Ectodermal cell (in vitro differentiated cells): ENCODE measurements around the gene DDI2.
A peak's percentile ranks its signal among the peaks of the same experiment; 100 is the strongest.

Experiments used
- H3K27ac ChIP-seq: 2 replicates; pipeline ENCODE4 v1.7.0; 2013; ENCODE audit warnings: mild to moderate bottlenecking, low read depth, low read length; ENCODE audit not compliant: insufficient read depth, poor library complexity, severe bottlenecking
- H3K27me3 ChIP-seq: 2 replicates; pipeline ENCODE4 v1.7.0; 2013; ENCODE audit warnings: mild to moderate bottlenecking, low read length; ENCODE audit not compliant: insufficient read depth, control insufficient read depth, poor library complexity, severe bottlenecking
- H3K36me3 ChIP-seq: one replicate; pipeline ENCODE4 v1.7.0; 2013; ENCODE audit warnings: low read length; ENCODE audit not compliant: control insufficient read depth, insufficient read depth
- H3K4me1 ChIP-seq: one replicate; pipeline ENCODE4 v1.7.0; 2013; ENCODE audit warnings: low read length; ENCODE audit not compliant: control insufficient read depth, insufficient read depth
- H3K4me3 ChIP-seq: 2 replicates; pipeline ENCODE4 v1.7.0; 2013; ENCODE audit warnings: low read depth, low read length, control low read depth; ENCODE audit not compliant: insufficient read depth
- H3K9me3 ChIP-seq: 2 replicates; pipeline ENCODE4 v1.7.0; 2013; ENCODE audit warnings: mild to moderate bottlenecking, low read length, moderate library complexity; ENCODE audit not compliant: control insufficient read depth
- WGBS, 2 experiments: methylation state at CpG; one replicate each; pipeline ENCODE4 v1.1.7; 2013; ENCODE audit warnings: missing lambda C conversion rate in 2 of 2; 5-methylcytosine and 5-hydroxymethylcytosine counted together

DDI2 gene

DNA sequence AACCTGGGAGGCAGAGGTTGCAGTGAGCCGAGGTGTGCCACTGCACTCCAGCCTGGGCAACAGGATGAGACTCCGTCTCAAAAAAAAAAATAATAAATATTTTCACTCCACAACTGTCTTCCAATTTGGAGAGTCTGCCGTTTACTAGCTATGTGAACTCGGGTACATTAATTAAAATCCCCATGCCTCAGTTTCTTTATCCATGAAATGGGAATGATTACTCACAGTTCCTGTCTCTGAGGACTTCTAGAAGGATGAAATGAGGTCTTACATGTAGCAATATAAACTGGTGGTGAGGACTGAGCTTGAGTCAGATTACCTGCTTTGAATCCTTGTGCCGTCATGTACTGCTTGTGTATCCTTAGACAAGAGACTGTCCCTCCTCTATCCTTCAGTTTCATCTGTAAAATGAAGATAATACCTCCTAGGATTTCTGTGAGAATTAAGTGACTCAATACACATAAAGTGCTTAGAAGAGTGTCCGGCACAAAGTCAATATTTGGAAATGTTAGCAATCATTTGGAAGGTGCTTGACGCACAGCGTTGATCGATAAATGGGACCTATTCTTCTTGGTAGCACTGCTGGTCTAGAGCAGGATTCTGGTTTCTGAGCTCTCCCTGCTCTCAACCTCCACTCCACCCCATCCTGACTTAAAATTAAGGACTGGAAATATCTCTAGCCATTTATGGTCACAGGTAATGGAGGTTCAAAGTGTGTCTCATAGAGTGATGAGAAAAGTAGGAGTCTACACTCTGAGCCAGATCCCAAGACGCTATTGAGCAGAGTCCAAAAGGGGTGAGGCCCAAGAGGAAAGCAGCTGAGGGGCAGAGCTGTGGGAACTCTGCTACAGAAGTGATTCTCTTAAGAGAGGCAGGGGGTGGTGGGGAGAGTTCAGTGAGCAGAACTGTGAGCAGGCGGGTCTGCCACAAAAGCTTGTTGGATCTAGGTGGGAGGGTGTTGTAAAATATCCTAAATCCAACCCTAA lies 11.6 kb upstream of the DDI2 start:
- no peaks in the 10 kb centered on the region for H3K9me3 ChIP-seq
- no peak overlapping the region for H3K27ac ChIP-seq
- H3K4me3 ChIP-seq: no peak overlapping the region
- no peaks in the 10 kb centered on the region for H3K36me3 ChIP-seq
- no peaks in the 10 kb centered on the region for H3K4me1 ChIP-seq
- WGBS, 2 experiments: 90% methylated on average over 11 of the region's 11 CpGs
- H3K27me3 ChIP-seq: no peaks in the 10 kb centered on the region

DNA sequence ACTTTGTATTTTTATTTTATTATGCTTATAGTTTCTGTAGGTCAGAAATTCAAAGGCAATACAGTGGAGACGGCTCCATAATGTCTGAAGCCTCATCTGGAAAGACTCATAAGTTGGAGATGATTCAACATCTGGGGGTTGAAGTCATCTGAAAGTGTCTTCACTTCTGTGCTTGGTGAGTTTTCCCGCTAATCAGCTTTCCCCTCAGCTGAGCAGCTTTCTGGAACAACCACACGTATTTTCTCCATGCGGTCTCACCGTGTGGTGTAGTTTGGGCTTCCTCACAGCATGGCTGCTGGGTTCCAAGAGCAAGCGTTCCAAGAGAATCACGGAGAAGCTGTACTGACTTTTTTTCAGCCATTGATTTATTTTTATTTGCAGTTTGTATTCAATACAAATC lies 7.6 kb upstream of the DDI2 start:
- Histone ChIP-seq H3K9me3 (no peaks in the 10 kb centered on the region), H3K4me1 (no peaks in the 10 kb centered on the region), H3K36me3 (no peaks in the 10 kb centered on the region), H3K27me3 (no peaks in the 10 kb centered on the region), H3K27ac (no peak overlapping the region), H3K4me3 (no peak overlapping the region)
- 91 to 94% methylated on average over 7 of the region's 7 CpGs for WGBS, 2 experiments

DNA sequence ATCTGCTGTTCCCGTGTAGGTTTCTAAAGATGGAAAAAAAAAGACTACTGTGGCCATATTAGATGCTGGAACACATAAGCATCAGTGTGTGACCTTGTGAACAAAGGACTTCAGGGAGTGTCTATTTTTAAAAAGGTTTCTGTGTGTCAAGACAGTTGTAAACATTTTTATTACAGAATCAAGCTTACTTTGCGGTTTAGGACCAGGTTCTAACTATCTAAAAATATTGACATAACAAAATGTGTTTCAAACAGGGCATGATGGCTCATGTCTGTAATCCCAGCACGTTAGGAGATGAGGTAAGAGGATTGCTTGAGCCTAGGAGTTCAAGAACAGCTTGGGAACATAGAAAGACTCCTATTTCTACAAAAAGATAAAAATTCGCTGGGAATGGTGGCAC lies 7.1 kb upstream of the DDI2 start:
- Histone ChIP-seq H3K4me3 (no peak overlapping the region), H3K27ac (no peak overlapping the region), H3K36me3 (no peaks in the 10 kb centered on the region), H3K4me1 (no peaks in the 10 kb centered on the region), H3K27me3 (no peaks in the 10 kb centered on the region), H3K9me3 (no peaks in the 10 kb centered on the region)
- 91 to 94% methylated on average over 4 of the region's 4 CpGs for WGBS, 2 experiments

DNA sequence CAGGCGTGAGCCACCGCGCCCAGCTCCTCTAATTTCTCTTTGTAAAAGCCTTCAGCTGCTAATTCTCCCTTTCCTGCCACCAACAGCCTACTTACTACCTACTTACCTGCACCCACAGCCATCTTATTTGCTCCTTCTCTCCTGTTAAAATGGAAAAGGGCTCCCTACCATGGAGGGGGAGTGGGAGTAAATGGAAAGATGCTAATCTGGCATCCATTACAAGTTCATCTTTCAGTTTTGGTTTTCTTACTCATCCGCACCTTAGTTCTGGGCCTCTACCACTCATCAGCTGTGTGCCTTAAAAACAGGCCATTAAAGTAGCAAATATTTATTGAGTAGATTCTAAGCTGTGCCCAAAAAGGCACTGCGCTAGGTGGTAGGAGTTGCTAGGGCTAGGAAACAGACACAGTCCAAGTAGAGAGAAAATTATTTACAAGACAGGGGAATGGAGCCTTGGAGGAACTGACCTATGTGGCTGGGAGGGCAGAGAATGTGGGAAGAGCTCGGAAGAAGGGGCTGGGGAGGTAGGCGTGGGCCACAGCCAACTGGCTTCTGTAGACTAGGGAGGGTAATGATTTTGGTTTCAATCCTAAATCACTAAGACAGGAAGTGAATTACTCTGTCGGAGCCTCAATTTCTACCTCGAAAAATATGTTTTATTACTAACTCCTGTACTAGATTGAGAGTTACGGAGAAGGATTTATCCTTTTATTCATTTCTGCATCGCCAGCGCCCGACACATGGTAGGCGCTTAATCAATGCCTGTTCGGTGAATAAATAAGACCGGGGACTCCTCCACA lies 685 bp upstream of the DDI2 start:
- Histone ChIP-seq H3K27me3 (no peaks in the 10 kb centered on the region), H3K4me1 (no peaks in the 10 kb centered on the region), H3K4me3 (peak overlapping the region; percentile 100), H3K27ac (peak overlapping the region; percentile 41), H3K36me3 (no peaks in the 10 kb centered on the region), H3K9me3 (no peaks in the 10 kb centered on the region)
- WGBS, 2 experiments: 32 to 40% methylated on average over 14 to 16 of the region's 16 CpGs

DNA sequence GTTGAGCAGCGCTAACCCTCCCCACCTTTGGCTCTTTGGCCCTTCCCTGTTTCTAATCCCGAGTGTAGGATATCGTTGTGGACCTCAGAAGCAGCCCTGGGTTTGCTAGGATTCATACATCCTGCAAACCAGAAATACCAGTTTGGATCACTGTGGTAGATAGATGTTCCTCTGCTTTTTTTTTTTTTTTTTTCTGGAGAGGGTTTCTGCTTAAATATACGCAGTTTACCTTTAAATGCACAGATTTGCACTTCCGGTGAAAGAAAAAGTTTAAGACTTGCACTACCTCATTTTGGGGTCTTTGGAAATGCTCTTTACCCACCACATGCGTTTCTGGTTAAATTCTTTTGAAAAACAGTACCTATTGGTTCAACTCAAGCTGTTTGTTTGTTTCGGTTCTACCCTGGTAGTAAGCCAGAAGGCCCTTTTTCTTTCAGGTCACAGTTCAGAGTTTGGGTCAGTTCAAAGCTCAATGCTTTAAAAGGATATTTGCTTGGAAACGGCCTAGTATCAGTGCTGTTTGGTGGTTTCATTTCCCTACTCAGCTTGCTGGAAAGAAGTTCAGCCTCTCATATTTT lies 908 bp downstream of the DDI2 start:
- no peaks in the 10 kb centered on the region for H3K27me3 ChIP-seq
- no peaks in the 10 kb centered on the region for H3K9me3 ChIP-seq
- no peaks in the 10 kb centered on the region for H3K4me1 ChIP-seq
- peak overlapping the region; percentile 100 for H3K4me3 ChIP-seq
- H3K36me3 ChIP-seq: no peaks in the 10 kb centered on the region
- H3K27ac ChIP-seq: peak overlapping the region; percentile 84
- WGBS, 2 experiments: 5 to 7% methylated on average over 8 of the region's 8 CpGs

DNA sequence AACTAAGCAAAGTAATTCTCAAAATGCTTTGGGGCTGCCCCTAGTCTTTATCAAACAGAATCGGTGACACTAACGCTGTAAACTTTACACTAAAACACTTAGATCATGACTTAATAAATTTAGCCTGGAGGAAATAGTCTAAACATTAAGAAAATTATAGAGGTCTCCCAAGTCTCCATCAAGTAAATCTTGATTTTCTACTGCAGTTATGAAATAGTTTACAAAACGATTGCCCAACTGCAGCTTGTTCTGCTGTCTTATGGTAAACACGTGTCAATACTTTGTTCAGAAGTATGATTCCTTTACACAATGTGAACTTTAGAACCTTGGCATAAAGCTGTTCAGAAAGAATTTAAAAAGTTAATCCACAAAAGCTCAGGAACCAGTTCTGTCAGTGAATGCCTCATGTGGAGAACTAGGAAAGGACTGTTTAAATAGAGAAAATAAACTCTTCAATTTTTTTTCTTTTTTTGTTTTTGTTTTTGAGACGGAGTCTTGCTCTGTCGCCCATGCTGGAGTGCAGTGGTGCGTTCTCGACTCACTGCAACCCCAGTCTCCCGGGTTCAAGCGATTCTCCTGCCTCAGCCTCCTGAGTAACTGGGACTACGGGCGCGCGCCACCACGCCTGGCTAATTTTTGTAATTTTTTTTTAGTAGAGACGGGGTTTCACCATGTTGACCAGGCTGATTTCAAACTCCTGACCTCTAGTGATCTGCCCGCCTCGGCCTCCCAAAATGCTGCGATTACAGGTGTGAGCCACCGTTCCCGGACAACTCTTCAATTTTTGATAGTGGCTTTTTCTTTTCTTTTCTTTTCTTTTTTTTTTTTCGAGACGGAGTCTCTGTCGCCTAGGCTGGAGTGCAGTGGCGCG lies 1.6 kb downstream of the DDI2 start:
- Histone ChIP-seq H3K27ac (no peak overlapping the region), H3K4me1 (no peaks in the 10 kb centered on the region), H3K27me3 (no peaks in the 10 kb centered on the region), H3K36me3 (no peaks in the 10 kb centered on the region), H3K9me3 (no peaks in the 10 kb centered on the region), H3K4me3 (peak overlapping the region; percentile 100)
- WGBS, 2 experiments: 92 to 93% methylated on average over 26 of the region's 26 CpGs

DNA sequence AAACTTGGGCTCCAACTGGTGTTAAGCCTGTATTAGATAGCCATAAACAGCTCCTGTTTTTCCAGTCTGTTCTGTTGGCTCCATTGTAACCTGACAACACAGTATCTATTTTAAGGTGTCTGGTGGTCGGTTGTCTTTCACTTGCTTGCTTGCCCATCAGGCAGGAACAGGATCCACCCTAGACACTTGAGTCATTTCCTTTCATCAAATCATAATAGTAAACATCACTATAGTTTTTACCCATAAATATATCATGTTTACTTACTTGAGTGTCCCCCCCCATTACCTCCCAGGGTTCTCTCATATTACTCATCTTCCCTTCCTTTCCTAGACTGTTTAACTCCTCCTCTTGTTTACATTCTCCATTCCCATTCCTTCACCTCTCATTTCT lies 2.9 kb downstream of the DDI2 start:
- no peaks in the 10 kb centered on the region for H3K27me3 ChIP-seq
- H3K27ac ChIP-seq: no peak overlapping the region
- H3K9me3 ChIP-seq: no peaks in the 10 kb centered on the region
- H3K4me1 ChIP-seq: no peaks in the 10 kb centered on the region
- no peaks in the 10 kb centered on the region for H3K36me3 ChIP-seq
- 89 to 90% methylated on average over 1 of the region's 1 CpG for WGBS, 2 experiments
- H3K4me3 ChIP-seq: no peak overlapping the region

DNA sequence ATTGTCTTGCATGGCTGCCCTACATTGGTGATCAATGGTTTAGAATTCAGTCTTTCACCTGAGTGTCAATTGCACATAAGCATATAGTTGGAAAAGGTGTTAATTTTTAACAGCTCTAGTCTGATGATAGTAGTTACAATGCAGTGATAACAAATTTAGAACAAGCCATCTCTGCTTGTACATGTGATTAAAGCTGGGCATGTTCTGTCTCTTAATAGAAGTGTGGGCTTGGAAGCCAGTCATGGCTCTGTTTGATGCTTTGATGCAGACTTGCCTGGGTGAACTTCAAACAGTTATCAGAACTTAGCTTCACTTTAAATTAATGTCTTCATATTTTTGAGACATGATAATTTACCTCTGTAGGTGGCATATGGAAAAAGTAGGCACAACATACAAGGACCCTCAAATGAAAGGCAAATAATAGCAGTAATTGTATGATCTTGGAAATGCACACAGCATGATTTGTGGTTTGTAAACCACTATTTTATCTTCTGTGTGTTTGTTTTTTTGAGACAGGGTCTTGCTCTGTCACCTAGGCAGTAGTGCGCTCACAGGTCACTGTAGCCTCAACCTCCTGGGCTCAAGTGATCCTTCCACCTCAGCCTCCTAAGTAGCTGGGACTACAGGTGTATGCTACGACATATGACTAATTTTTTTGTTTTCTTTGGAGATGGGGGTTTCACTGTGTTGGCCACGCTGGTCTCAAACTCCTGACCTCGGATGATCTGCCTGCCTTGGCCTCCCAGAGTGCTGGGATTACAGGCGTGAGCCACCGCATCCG lies 3.8 kb downstream of the DDI2 start:
- no peak overlapping the region for H3K27ac ChIP-seq
- H3K36me3 ChIP-seq: no peaks in the 10 kb centered on the region
- H3K9me3 ChIP-seq: no peaks in the 10 kb centered on the region
- 87 to 97% methylated on average over 4 of the region's 7 CpGs for WGBS, 2 experiments
- no peak overlapping the region for H3K4me3 ChIP-seq
- H3K27me3 ChIP-seq: no peaks in the 10 kb centered on the region
- no peaks in the 10 kb centered on the region for H3K4me1 ChIP-seq

DNA sequence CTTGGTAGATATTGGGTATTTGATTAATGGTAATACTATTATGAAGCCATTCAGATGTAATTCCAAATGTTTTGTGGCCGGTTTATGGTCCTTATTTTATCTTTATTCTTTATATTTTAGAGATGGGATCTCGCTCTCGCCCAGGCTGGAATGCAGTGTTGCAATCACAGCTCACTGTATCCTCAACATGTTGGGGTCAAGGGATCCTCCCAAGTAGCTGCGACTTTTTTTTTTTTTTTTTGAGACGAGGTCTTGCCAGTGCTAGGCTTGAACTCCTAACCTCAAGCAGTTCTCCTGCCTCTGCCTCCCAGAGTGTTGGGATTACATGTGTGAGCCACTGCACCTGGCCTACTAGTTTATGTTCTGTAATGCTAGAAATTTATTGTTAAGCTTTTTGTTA lies 4.7 kb downstream of the DDI2 start:
- 91 to 94% methylated on average over 4 to 5 of the region's 5 CpGs for WGBS, 2 experiments
- no peak overlapping the region for H3K27ac ChIP-seq
- H3K36me3 ChIP-seq: no peaks in the 10 kb centered on the region
- H3K4me3 ChIP-seq: no peak overlapping the region
- H3K4me1 ChIP-seq: no peaks in the 10 kb centered on the region
- no peaks in the 10 kb centered on the region for H3K27me3 ChIP-seq
- H3K9me3 ChIP-seq: no peaks in the 10 kb centered on the region
